Loucy (cell line): ENCODE results near the gene DEFB129.

Source experiments
- EZH2phosphoT487 ChIP-seq: fragments of 200-600 bp; IDR thresholded peaks from 2 replicates; pipeline ENCODE4 v1.6.1; 2018; ENCODE audit warnings: antibody characterized with exemption, mild to moderate bottlenecking, moderate library complexity, borderline replicate concordance
- TF ChIP-seq, protein P1 (sequence below): fragments of 200-600 bp; sonication (generic); conservative IDR thresholded peaks from 2 replicates; pipeline ENCODE4 v1.5.1; 2014; ENCODE audit warnings: mild to moderate bottlenecking, antibody characterized with exemption, low read length

DNA sequence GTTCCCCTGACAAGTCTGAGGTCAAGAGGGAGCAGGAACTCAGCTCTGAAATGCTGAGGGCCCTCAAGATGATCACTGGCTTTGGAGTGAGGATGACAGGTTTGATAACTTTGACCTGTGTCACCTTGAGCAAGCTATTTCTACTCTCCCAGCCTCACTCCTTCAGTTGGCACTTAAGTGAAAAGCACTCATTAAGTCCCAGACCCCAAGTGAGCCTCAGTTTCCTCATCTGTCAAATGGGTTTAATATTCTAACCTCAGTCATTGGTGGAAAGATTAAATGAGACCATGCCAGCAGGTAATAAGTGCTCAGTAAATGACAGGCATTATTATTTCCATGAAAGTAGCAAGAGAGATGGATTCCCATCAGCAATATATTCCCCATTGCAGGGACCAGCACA lies 44.5 kb downstream of the DEFB129 start:
- TF ChIP-seq, protein P1, sequence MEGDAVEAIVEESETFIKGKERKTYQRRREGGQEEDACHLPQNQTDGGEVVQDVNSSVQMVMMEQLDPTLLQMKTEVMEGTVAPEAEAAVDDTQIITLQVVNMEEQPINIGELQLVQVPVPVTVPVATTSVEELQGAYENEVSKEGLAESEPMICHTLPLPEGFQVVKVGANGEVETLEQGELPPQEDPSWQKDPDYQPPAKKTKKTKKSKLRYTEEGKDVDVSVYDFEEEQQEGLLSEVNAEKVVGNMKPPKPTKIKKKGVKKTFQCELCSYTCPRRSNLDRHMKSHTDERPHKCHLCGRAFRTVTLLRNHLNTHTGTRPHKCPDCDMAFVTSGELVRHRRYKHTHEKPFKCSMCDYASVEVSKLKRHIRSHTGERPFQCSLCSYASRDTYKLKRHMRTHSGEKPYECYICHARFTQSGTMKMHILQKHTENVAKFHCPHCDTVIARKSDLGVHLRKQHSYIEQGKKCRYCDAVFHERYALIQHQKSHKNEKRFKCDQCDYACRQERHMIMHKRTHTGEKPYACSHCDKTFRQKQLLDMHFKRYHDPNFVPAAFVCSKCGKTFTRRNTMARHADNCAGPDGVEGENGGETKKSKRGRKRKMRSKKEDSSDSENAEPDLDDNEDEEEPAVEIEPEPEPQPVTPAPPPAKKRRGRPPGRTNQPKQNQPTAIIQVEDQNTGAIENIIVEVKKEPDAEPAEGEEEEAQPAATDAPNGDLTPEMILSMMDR, result no peak
- TF ChIP-seq EZH2phosphoT487, result no peak
